Astrocyte (in vitro differentiated cells and primary cell): ENCODE data around the gene ANKRD11.

Source experiments
- CTCF ChIP-seq: IDR thresholded peaks from 2 replicates; pipeline ENCODE4 v1.5.1; 2011; ENCODE audit warnings: low read depth, mild to moderate bottlenecking, inconsistent platforms, low read length, moderate library complexity; ENCODE audit not compliant: insufficient read depth
- EZH2 ChIP-seq: IDR thresholded peaks from 2 replicates; pipeline ENCODE4 v1.6.1; 2012; ENCODE audit warnings: mild to moderate bottlenecking, low read length, inconsistent platforms; ENCODE audit not compliant: insufficient read depth

DNA sequence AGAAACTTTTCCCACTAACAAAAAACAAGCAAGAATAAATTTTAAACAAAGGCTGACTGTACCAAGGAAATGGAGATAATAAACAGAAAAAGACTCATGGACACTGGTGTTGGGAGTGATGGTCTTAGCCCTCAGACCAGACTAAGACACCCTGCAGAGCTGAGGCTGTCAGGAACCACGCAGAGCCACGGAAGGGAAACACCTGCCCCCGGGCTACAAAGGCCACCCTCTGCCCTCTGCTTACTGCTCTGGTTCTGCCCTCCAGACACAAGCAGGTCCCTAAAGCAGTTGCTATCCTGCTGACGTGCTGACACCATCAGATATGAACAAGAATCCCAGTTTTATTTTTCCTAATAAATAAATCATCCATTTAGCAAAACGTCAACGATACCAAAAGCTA is 80.0 kb downstream of the ANKRD11 start:
- TF ChIP-seq EZH2 (no peak), CTCF (no peak)
